HG02798 (cell line): Measurements from ENCODE around the gene PCDH7.

Source experiments
- ATAC-seq: cut with Tn5 transposase; IDR thresholded peaks from one replicate; pipeline ENCODE4 v1.9.1; 2021; ENCODE audit warnings: mild to moderate bottlenecking; ENCODE audit not compliant: unreplicated experiment, poor library complexity

PCDH7 gene

GRCh38 chr4:30724247-30724646 is 4.1 kb downstream of the PCDH7 start:
- no peak for ATAC-seq

- no peak for ATAC-seq
These were observed 5.4 kb downstream of the PCDH7 start for GRCh38 chr4:30725562-30725961.

- no peak for ATAC-seq
These were observed 6.0 kb downstream of the PCDH7 start for GRCh38 chr4:30726090-30726675.

GRCh38 chr4:30727409-30727808 is 7.2 kb downstream of the PCDH7 start:
- no peak for ATAC-seq

- no peak for ATAC-seq
These were observed 8.1 kb downstream of the PCDH7 start for GRCh38 chr4:30728311-30728710.

- no peak for ATAC-seq
These were observed 23.7 kb downstream of the PCDH7 start for GRCh38 chr4:30743897-30744296.

GRCh38 chr4:30744386-30744785 is 24.2 kb downstream of the PCDH7 start:
- ATAC-seq = no peak

- no peak for ATAC-seq
These were observed 24.9 kb downstream of the PCDH7 start for GRCh38 chr4:30744957-30745640.

- ATAC-seq = no peak
These were observed 26.6 kb downstream of the PCDH7 start for GRCh38 chr4:30746735-30747134.

- ATAC-seq = no peak
These were observed 33.1 kb downstream of the PCDH7 start for GRCh38 chr4:30753316-30753715.

- no peak for ATAC-seq
These were observed 33.9 kb downstream of the PCDH7 start for GRCh38 chr4:30754021-30754420.

- ATAC-seq = no peak
These were observed 35.2 kb downstream of the PCDH7 start for GRCh38 chr4:30755346-30755745.

GRCh38 chr4:30756553-30756952 is 36.4 kb downstream of the PCDH7 start:
- ATAC-seq = no peak

- ATAC-seq = no peak
These were observed 37.2 kb downstream of the PCDH7 start for GRCh38 chr4:30757357-30757756.

- ATAC-seq = no peak
These were observed 40.4 kb downstream of the PCDH7 start for GRCh38 chr4:30760551-30760950.

- no peak for ATAC-seq
These were observed 43.2 kb downstream of the PCDH7 start for GRCh38 chr4:30763321-30763727.

- no peak for ATAC-seq
These were observed 44.9 kb downstream of the PCDH7 start for GRCh38 chr4:30765022-30765421.

GRCh38 chr4:30767147-30767845 is 47.1 kb downstream of the PCDH7 start:
- no peak for ATAC-seq

GRCh38 chr4:30768277-30768676 is 48.1 kb downstream of the PCDH7 start:
- no peak for ATAC-seq

GRCh38 chr4:30769093-30769492 is 48.9 kb downstream of the PCDH7 start:
- ATAC-seq = no peak

- no peak for ATAC-seq
These were observed 49.9 kb downstream of the PCDH7 start for GRCh38 chr4:30770049-30770549.
